Neuronal stem cell (in vitro differentiated cells): ENCODE results near the gene DEDD.

Experiments used
- DNase-seq: peaks from one replicate; pipeline ENCODE4 v3.0.0-alpha.2; 2013; ENCODE audit warnings: low spot score
- H2AFZ ChIP-seq: one replicate; pipeline ENCODE4 v1.6.1; 2013; ENCODE audit warnings: mild to moderate bottlenecking, low read length, inconsistent platforms
- H2AK5ac ChIP-seq: 2 replicates; pipeline ENCODE4 v1.6.1; 2013; ENCODE audit warnings: low read depth, mild to moderate bottlenecking, inconsistent platforms, low read length, moderate library complexity, mixed read lengths
- H2BK120ac ChIP-seq: 2 replicates; pipeline ENCODE4 v1.6.1; 2013; ENCODE audit warnings: low read depth, mild to moderate bottlenecking, inconsistent platforms, low read length, moderate library complexity, mixed read lengths
- H2BK12ac ChIP-seq: one replicate; pipeline ENCODE4 v1.6.1; 2013; ENCODE audit warnings: low read length, inconsistent platforms
- H2BK15ac ChIP-seq: 2 replicates; pipeline ENCODE4 v1.6.1; 2013; ENCODE audit warnings: mild to moderate bottlenecking, low read length, inconsistent platforms, mixed read lengths
- H2BK5ac ChIP-seq: one replicate; pipeline ENCODE4 v1.6.1; 2013; ENCODE audit warnings: inconsistent platforms, mild to moderate bottlenecking, low read length, moderate library complexity
- H3K14ac ChIP-seq: one replicate; pipeline ENCODE4 v1.6.1; 2013; ENCODE audit warnings: low read length, inconsistent platforms
- H3K18ac ChIP-seq: 2 replicates; pipeline ENCODE4 v1.6.1; 2013; ENCODE audit warnings: low read length, inconsistent platforms
- H3K23ac ChIP-seq: 2 replicates; pipeline ENCODE4 v1.6.1; 2013; ENCODE audit warnings: low read depth, mild to moderate bottlenecking, mixed read lengths, low read length, inconsistent platforms; ENCODE audit not compliant: poor library complexity
- H3K27ac ChIP-seq: replicated peaks from 3 replicates; pipeline ENCODE4 v1.5.1; 2013; ENCODE audit warnings: low read length, inconsistent platforms
- H3K27me3 ChIP-seq, 3 experiments: 2 replicates each; pipeline ENCODE4 v1.6.1; 2013; ENCODE audit warnings: low read length in 3 of 3, mild to moderate bottlenecking in 2 of 3, inconsistent platforms in 1 of 3, low read depth in 1 of 3, mixed read lengths in 1 of 3, moderate library complexity in 1 of 3; ENCODE audit not compliant: control insufficient read depth in 3 of 3, insufficient read depth in 3 of 3
- H3K36me3 ChIP-seq, 2 donors: replicated peaks in 1 of 2; 2 replicates each; pipeline ENCODE4 v1.6.1; 2013; ENCODE audit warnings: low read length in 2 of 2; ENCODE audit not compliant: control insufficient read depth in 2 of 2, insufficient read depth in 2 of 2
- H3K4ac ChIP-seq: 2 replicates; pipeline ENCODE4 v1.6.1; 2013; ENCODE audit warnings: inconsistent platforms, mild to moderate bottlenecking, low read length, moderate library complexity
- H3K4me1 ChIP-seq, 2 donors: 1 replicate in 1 of 2; 2 replicates in 1 of 2; pipeline ENCODE4 v1.6.1; 2013; ENCODE audit warnings: low read length in 2 of 2, low read depth in 1 of 2; ENCODE audit not compliant: control insufficient read depth in 2 of 2, insufficient read depth in 1 of 2
- H3K4me2 ChIP-seq: one replicate; pipeline ENCODE4 v1.6.1; 2013; ENCODE audit warnings: mild to moderate bottlenecking, low read length, inconsistent platforms; ENCODE audit not compliant: insufficient read depth, poor library complexity, severe bottlenecking
- H3K4me3 ChIP-seq, 2 donors: 2 replicates each; pipeline ENCODE4 v1.5.1; 2013; ENCODE audit warnings: low read length in 2 of 2, mild to moderate bottlenecking in 2 of 2, inconsistent platforms in 1 of 2, moderate library complexity in 1 of 2
- H3K79me1 ChIP-seq: one replicate; pipeline ENCODE4 v1.6.1; 2013; ENCODE audit warnings: low read depth, mild to moderate bottlenecking, inconsistent platforms, low read length, moderate library complexity
- H3K9ac ChIP-seq: one replicate; pipeline ENCODE4 v1.6.1; 2013; ENCODE audit warnings: mild to moderate bottlenecking, low read depth, low read length, inconsistent platforms; ENCODE audit not compliant: poor library complexity
- H3K9me3 ChIP-seq, 2 donors: replicated peaks in 1 of 2; 2 replicates each; pipeline versions ENCODE3 to v1.6.1; 2013; ENCODE audit warnings: low read length in 2 of 2, mild to moderate bottlenecking in 2 of 2, inconsistent platforms in 1 of 2, low read depth in 1 of 2, mixed read lengths in 1 of 2, moderate library complexity in 1 of 2; ENCODE audit not compliant: control insufficient read depth in 2 of 2, insufficient read depth in 1 of 2
- H4K8ac ChIP-seq: one replicate; pipeline ENCODE4 v1.6.1; 2013; ENCODE audit warnings: low read depth, mild to moderate bottlenecking, inconsistent platforms, low read length, moderate library complexity
- H4K91ac ChIP-seq: one replicate; pipeline ENCODE4 v1.6.1; 2013; ENCODE audit warnings: low read length, low read depth, mild to moderate bottlenecking, inconsistent platforms; ENCODE audit not compliant: poor library complexity
- WGBS, 2 donors: extraction: QIAGEN DNeasy Blood & Tissue Kit; methylation state at CpG; one replicate each; pipeline ENCODE4 v1.1.7; 2013; ENCODE audit warnings: missing lambda C conversion rate in 2 of 2, mixed read lengths in 1 of 2; ENCODE audit not compliant: insufficient read length in 2 of 2, insufficient replicate concordance in 1 of 2; ENCODE audit errors: extremely low coverage in 2 of 2; 5-methylcytosine and 5-hydroxymethylcytosine counted together

The DEDD gene

GRCh38 chr1:161088587-161089110 is 43.8 kb downstream of the DEDD start:
- Histone ChIP-seq H4K8ac (no peak overlapping the region), H3K36me3 (no peaks in the 10 kb centered on the region), H3K18ac (no peak overlapping the region), H4K91ac (no peak overlapping the region), H2BK5ac (peak overlapping the region; percentile 31), H2AK5ac (no peak overlapping the region), H2BK12ac (no peak overlapping the region), H3K79me1 (no peaks in the 10 kb centered on the region), H3K27ac (no peak overlapping the region), H3K23ac (no peak overlapping the region), H3K4ac (no peak overlapping the region), H3K4me2 (no peak overlapping the region), H2BK120ac (no peak overlapping the region), H3K4me3 (no peak overlapping the region), H2AFZ (no peak overlapping the region), H2BK15ac (no peak overlapping the region), H3K9me3 (no peaks in the 10 kb centered on the region), H3K4me1 (peaks cover 0 to 2% of the 10 kb centered on the region in 2 donors), H3K9ac (no peak overlapping the region), H3K27me3 (peaks cover 0 to 56% (median 0%) of the 10 kb centered on the region in 3 experiments), H3K14ac (no peak overlapping the region)
- no CpG with 5 or more reads among the region's 3 CpGs for WGBS, 2 donors
- DNase-seq: no peak

GRCh38 chr1:161086457-161086856 is 46.0 kb downstream of the DEDD start:
- Histone ChIP-seq H3K4me3 (no peak overlapping the region), H3K4me1 (peaks cover 0 to 2% of the 10 kb centered on the region in 2 donors), H2BK120ac (no peak overlapping the region), H2BK5ac (no peak overlapping the region), H3K14ac (no peak overlapping the region), H2AFZ (no peak overlapping the region), H3K4ac (no peak overlapping the region), H3K18ac (no peak overlapping the region), H3K23ac (no peak overlapping the region), H3K4me2 (no peak overlapping the region), H4K8ac (no peak overlapping the region), H3K27ac (no peak overlapping the region), H2BK12ac (no peak overlapping the region), H2BK15ac (no peak overlapping the region), H2AK5ac (peak overlapping the region; percentile 35), H3K27me3 (peaks cover 0 to 47% (median 0%) of the 10 kb centered on the region in 3 experiments), H4K91ac (no peak overlapping the region), H3K79me1 (no peaks in the 10 kb centered on the region), H3K9me3 (no peaks in the 10 kb centered on the region), H3K9ac (no peak overlapping the region), H3K36me3 (no peaks in the 10 kb centered on the region)
- DNase-seq: no peak
- WGBS, 2 donors: no CpG with 5 or more reads among the region's 4 CpGs

GRCh38 chr1:161085165-161085564 is 47.3 kb downstream of the DEDD start:
- Histone ChIP-seq H2BK12ac (no peak overlapping the region), H3K18ac (no peak overlapping the region), H2BK120ac (no peak overlapping the region), H3K36me3 (no peaks in the 10 kb centered on the region), H3K4me2 (no peak overlapping the region), H3K79me1 (no peaks in the 10 kb centered on the region), H2AFZ (no peak overlapping the region), H4K8ac (no peak overlapping the region), H3K23ac (no peak overlapping the region), H3K27ac (no peak overlapping the region), H3K4me1 (peaks cover 3 to 6% of the 10 kb centered on the region in 2 donors), H3K14ac (no peak overlapping the region), H3K9me3 (no peaks in the 10 kb centered on the region), H4K91ac (no peak overlapping the region), H2BK5ac (no peak overlapping the region), H3K9ac (no peak overlapping the region), H2AK5ac (no peak overlapping the region), H3K27me3 (peaks cover 0 to 39% (median 0%) of the 10 kb centered on the region in 3 experiments), H2BK15ac (no peak overlapping the region), H3K4me3 (no peak overlapping the region), H3K4ac (no peak overlapping the region)
- WGBS, 2 donors: no CpG with 5 or more reads among the region's 2 CpGs
- no peak for DNase-seq

- no peak overlapping the region for H3K4ac ChIP-seq
- H3K4me3 ChIP-seq: no peak overlapping the region
- H2BK15ac ChIP-seq: no peak overlapping the region
- H3K4me2 ChIP-seq: no peak overlapping the region
- H2BK12ac ChIP-seq: no peak overlapping the region
- no peak overlapping the region for H2AFZ ChIP-seq
- no peak overlapping the region for H3K27ac ChIP-seq
- H3K79me1 ChIP-seq: no peaks in the 10 kb centered on the region
- H3K36me3 ChIP-seq: no peaks in the 10 kb centered on the region
- H4K91ac ChIP-seq: no peak overlapping the region
- H3K23ac ChIP-seq: no peak overlapping the region
- H4K8ac ChIP-seq: no peak overlapping the region
- no peak overlapping the region for H3K14ac ChIP-seq
- no peaks in the 10 kb centered on the region for H3K9me3 ChIP-seq
- H3K4me1 ChIP-seq: peaks cover 4 to 6% of the 10 kb centered on the region in 2 donors
- no peak overlapping the region for H2AK5ac ChIP-seq
- no CpG with 5 or more reads among the region's 1 CpG for WGBS, 2 donors
- H2BK5ac ChIP-seq: no peak overlapping the region
- DNase-seq: no peak
- no peak overlapping the region for H2BK120ac ChIP-seq
- no peak overlapping the region for H3K18ac ChIP-seq
- peaks cover 0 to 35% (median 0%) of the 10 kb centered on the region in 3 experiments for H3K27me3 ChIP-seq
- H3K9ac ChIP-seq: no peak overlapping the region
Measured at GRCh38 chr1:161084597-161084988, 47.9 kb downstream of the DEDD start.
